ENCODE data around the gene AMBP.

Gene AMBP

GRCh38 chr9:114075602-114076001 lies 2.5 kb downstream of the AMBP start:
- no peak for DNase-seq (ENCODE audit: low read depth in 2 of 2)

- no peak for DNase-seq (ENCODE audit: low read depth in 2 of 2)
Observed at GRCh38 chr9:114072184-114073140, 5.6 kb downstream of the AMBP start.

DNA sequence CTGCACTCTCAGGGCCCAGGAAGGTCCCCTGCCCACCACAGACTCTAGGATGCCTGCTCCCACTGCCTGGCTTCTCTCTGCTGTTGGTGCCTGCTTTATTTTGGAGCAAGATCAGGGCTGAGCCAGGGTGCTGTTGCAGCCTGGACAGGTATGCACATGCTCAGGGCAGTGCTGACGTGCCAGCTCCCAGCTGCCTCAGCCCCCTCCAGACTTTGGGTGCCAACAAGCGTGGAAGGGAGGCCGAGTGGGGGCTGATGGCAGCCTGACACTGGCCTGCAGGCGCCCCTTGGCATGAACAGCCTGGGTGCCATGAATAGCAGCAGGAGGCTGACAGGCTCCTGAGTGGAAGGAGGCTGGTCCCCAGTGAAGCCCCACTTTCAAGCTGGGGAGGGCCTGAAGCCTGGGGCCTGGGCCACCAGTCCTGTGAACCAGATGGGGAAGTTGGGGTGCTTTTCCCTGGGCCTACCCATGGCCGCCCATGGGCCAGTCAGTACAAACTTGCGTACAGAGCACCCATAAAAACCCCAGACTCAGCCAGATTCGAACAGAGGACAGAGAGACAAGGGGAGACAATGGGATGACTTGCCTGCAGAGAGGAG lies 6.8 kb downstream of the AMBP start:
- no peak for DNase-seq (ENCODE audit: low read depth in 2 of 2)

- DNase-seq (ENCODE audit: low read depth in 2 of 2), result no peak
Observed at GRCh38 chr9:114070188-114071103, 7.7 kb downstream of the AMBP start.

DNA sequence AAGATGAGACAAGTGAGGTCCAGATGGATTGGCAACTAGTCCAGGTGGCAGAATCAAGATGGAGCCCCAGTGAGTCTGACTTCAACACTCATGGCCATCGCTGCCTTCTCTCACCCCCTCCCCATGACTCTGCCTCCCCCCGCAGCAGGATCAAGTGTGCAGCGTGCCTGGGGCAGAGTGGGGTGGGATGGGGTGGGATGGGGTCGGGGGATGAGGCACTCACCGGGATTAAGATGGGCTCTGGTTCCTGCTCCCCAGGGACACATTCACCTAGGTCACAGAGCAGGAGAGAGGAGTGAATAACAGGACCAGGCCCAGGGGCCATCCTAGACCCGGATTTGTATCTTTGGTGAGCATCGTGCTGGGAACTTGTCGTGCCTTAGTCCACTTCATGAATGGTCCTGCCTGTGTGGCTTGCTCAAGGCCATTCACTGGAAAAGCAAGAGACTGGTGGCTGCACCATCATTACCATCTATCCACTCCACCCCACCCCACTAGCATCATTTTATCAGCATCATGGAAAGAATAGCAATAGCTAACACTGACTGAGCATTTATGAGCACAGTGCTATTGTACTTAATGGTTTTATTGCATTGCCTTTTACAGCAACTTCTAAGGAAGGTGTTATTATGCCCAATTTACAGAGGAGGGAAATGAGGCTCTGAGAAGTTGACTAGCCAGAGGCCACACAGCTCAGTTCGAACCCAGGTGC lies 8.5 kb downstream of the AMBP start:
- no peak for DNase-seq (ENCODE audit: low read depth in 2 of 2)

GRCh38 chr9:114065304-114065703 lies 12.8 kb downstream of the AMBP start:
- DNase-seq (ENCODE audit: low read depth in 2 of 2), result no peak

GRCh38 chr9:114061830-114062474 lies 16.1 kb downstream of the AMBP start:
- DNase-seq (ENCODE audit: low read depth in 2 of 2), result no peak

- no peak for DNase-seq (ENCODE audit: low read depth in 2 of 2)
Observed at GRCh38 chr9:114061292-114061691, 16.8 kb downstream of the AMBP start.

- DNase-seq (ENCODE audit: low read depth in 2 of 2), result no peak
Observed at GRCh38 chr9:114060711-114061110, 17.4 kb downstream of the AMBP start.

- DNase-seq (ENCODE audit: low read depth in 2 of 2), result no peak
Observed at GRCh38 chr9:114060070-114060469, 18.0 kb downstream of the AMBP start.

- no peak for DNase-seq (ENCODE audit: low read depth in 2 of 2)
Observed at GRCh38 chr9:114059047-114059803, 18.9 kb downstream of the AMBP start.

GRCh38 chr9:114058688-114059046 lies 19.4 kb downstream of the AMBP start:
- DNase-seq (ENCODE audit: low read depth in 2 of 2), result no peak

DNA sequence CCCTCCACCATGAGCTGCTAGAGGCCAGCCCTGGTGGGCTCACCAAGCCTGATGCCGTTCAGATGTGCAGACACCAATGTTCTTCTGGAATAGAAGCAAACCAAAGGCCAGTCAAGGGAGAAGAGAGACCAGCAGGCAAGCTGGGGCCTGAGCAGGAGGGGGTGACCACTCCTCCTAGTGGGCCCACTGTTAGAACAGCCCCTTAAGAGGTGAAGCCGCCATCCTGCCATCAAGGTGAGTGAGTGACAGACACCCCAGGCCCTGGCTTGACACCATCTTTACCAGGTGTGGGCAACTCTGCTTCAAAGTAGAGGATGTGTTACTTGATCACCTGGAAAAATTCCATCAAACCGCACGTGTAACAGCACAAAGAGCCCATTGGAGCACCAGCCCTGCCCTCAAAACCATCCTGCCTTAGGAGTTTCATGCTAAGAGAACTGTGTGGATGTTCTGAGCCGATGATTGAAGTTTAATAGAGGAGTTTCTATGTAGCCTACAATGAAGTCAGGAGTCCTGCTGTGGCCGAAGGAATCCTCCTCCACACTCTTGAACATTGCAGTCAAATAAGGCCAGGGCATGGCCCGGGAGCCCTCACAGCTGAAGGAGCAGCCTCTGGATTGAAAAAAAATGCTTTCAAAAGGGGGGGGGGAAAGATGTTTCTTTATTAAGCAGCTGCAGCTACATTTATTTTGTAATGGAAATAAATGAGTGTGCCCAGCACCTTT lies 20.8 kb downstream of the AMBP start:
- DNase-seq (ENCODE audit: low read depth in 2 of 2), result no peak

DNA sequence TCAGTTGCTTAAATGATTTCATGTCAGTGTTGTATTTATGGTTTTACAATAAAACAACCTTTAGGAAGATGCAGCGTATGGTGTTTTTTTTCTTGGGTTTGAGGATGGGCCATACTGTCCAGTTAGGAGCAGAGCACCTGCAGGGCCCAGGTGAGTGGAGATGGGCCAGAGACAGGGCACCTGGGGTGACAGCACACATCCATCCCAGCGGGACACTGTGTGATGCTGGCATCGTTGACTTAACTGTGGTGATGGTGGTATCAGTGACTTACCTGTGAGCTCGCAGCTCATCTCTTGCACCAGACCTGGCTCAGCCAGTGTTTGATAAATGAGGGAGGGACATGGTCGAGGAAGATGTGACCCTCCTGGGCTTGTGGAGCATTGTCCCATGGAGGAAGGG lies 21.6 kb downstream of the AMBP start:
- no peak for DNase-seq (ENCODE audit: low read depth in 2 of 2)

- DNase-seq (ENCODE audit: low read depth in 2 of 2), result no peak
Observed at GRCh38 chr9:114055894-114056293, 22.2 kb downstream of the AMBP start.

GRCh38 chr9:114055061-114055460 lies 23.0 kb downstream of the AMBP start:
- DNase-seq (ENCODE audit: low read depth in 2 of 2), result no peak

GRCh38 chr9:114054191-114054690 lies 23.9 kb downstream of the AMBP start:
- no peak for DNase-seq (ENCODE audit: low read depth in 2 of 2)

- DNase-seq (ENCODE audit: low read depth in 2 of 2), result no peak
Observed at GRCh38 chr9:114053246-114054005, 24.7 kb downstream of the AMBP start.

GRCh38 chr9:114051706-114052105 lies 26.4 kb downstream of the AMBP start:
- DNase-seq (ENCODE audit: low read depth in 2 of 2), result no peak

All from activated CD8-positive, alpha-beta memory T cell treated with anti-CD3 and anti-CD28 coated beads for 4 hours (primary cell).